Suprapubic skin (tissue), 4 donors: ENCODE measurements around the gene NACC2. TPM values are rescaled to one million over a fixed set of nuclear protein-coding genes. Genes with fewer than 3 reads are reported as not detected.

Source experiments
- DNase-seq, 2 donors: peaks; one replicate each; pipeline ENCODE4 v3.0.0-alpha.2; 2019; ENCODE audit warnings: low spot score in 2 of 2
- H3K27ac ChIP-seq: fragments of 200-600 bp; sonication (generic); one replicate; pipeline ENCODE4 v1.5.1; 2019
- H3K27me3 ChIP-seq: fragments of 200-600 bp; sonication (generic); one replicate; pipeline ENCODE4 v1.5.1; 2019
- H3K36me3 ChIP-seq: fragments of 200-600 bp; sonication (generic); one replicate; pipeline ENCODE4 v1.5.1; 2019
- H3K4me1 ChIP-seq: fragments of 200-600 bp; sonication (generic); one replicate; pipeline ENCODE4 v1.5.1; 2019
- H3K4me3 ChIP-seq: fragments of 200-600 bp; sonication (generic); one replicate; pipeline ENCODE4 v1.5.1; 2019; ENCODE audit warnings: mild to moderate bottlenecking
- H3K9me3 ChIP-seq: fragments of 200-600 bp; sonication (generic); one replicate; pipeline ENCODE4 v1.5.1; 2019
- EP300 ChIP-seq: sonication (generic); formaldehyde crosslinking; IDR thresholded peaks from one replicate; pipeline ENCODE4 v1.6.1; 2017; ENCODE audit warnings: antibody characterized with exemption
- POLR2A ChIP-seq, 2 donors: fragments of 450-650 bp; IDR thresholded peaks; one replicate each; pipeline ENCODE4 v1.6.1; 2017; ENCODE audit warnings: antibody characterized with exemption in 2 of 2, mild to moderate bottlenecking in 2 of 2, moderate library complexity in 2 of 2
- POLR2AphosphoS5 ChIP-seq, 3 donors: sonication (generic); formaldehyde crosslinking; IDR thresholded peaks; one replicate each; pipeline ENCODE4 v1.6.1; 2017; ENCODE audit warnings: antibody characterized with exemption in 3 of 3
- WGBS: methylation state at CpG from one replicate; pipeline ENCODE4 v1.1.5; 2018; 5-methylcytosine and 5-hydroxymethylcytosine counted together
- total RNA-seq, 4 donors: library from RNA; depleted of rRNA; stranded (reverse); fragments of >200 nt; gene quantifications; one replicate each; pipeline ENCODE4 v1.1.0, GENCODE V29; 2016
- TF ChIP-seq, protein P1 (sequence below), 2 donors: fragments of 200-600 bp in 1 of 2; fragments of 450-650 bp in 1 of 2; sonication (generic) in 1 of 2; IDR thresholded peaks; one replicate each; pipeline ENCODE4 v1.5.1; 2016 to 2019; ENCODE audit warnings: antibody characterized with exemption in 2 of 2, mild to moderate bottlenecking in 1 of 2, moderate library complexity in 1 of 2

NACC2 gene
- total RNA-seq, 4 donors from 2014 or later = 12.1 to 14.9 (median 13.7) TPM

DNA sequence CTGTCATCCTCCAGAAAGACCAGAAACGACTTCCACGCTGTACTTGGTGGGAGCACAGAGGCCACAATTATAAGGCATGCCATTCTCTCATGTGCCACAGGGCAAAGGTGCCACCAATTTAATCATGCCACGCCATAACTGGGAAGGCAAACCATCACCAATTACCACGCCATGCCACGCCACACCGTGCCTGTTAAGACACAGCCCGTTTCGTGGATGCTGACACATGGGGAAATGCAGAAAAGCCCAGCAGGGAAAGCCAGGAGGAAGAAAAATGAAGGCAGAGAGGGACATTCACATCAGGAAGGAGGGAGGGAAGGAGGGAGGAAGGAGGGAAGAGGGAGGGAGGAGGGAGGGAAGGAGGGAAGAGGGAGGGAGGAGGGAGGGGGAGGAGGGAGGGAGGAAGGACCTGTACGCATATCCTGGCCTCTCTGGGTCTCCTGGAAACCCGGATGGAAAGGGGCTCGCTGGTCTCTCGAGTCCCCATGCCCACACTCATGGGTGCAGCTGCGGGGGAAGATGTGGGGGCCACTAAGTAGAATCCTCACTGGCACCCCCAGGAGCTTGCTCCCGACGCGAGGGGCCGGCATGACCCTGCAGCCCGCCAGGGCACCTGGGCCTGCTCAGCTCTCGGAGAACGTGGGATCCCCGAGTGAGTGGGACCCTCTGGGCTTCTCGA, 72.2 kb downstream of the NACC2 start:
- no peak for DNase-seq
- H3K27ac ChIP-seq = no peak overlapping the region
- H3K9me3 ChIP-seq = no peaks in the 10 kb centered on the region
- WGBS = 93% methylated on average over 13 of the region's 22 CpGs
- H3K4me1 ChIP-seq = peaks cover 16% of the 10 kb centered on the region
- no peaks in the 10 kb centered on the region for H3K36me3 ChIP-seq
- H3K4me3 ChIP-seq = no peak overlapping the region
- no peaks in the 10 kb centered on the region for H3K27me3 ChIP-seq
- TF ChIP-seq POLR2A (IDR thresholded peaks at IDR 0.05) (no peak), POLR2AphosphoS5 (IDR thresholded peaks at IDR 0.05) (no peak), EP300 (no peak)
- TF ChIP-seq, protein P1, sequence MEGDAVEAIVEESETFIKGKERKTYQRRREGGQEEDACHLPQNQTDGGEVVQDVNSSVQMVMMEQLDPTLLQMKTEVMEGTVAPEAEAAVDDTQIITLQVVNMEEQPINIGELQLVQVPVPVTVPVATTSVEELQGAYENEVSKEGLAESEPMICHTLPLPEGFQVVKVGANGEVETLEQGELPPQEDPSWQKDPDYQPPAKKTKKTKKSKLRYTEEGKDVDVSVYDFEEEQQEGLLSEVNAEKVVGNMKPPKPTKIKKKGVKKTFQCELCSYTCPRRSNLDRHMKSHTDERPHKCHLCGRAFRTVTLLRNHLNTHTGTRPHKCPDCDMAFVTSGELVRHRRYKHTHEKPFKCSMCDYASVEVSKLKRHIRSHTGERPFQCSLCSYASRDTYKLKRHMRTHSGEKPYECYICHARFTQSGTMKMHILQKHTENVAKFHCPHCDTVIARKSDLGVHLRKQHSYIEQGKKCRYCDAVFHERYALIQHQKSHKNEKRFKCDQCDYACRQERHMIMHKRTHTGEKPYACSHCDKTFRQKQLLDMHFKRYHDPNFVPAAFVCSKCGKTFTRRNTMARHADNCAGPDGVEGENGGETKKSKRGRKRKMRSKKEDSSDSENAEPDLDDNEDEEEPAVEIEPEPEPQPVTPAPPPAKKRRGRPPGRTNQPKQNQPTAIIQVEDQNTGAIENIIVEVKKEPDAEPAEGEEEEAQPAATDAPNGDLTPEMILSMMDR (IDR thresholded peaks at IDR 0.05) = no peak

DNA sequence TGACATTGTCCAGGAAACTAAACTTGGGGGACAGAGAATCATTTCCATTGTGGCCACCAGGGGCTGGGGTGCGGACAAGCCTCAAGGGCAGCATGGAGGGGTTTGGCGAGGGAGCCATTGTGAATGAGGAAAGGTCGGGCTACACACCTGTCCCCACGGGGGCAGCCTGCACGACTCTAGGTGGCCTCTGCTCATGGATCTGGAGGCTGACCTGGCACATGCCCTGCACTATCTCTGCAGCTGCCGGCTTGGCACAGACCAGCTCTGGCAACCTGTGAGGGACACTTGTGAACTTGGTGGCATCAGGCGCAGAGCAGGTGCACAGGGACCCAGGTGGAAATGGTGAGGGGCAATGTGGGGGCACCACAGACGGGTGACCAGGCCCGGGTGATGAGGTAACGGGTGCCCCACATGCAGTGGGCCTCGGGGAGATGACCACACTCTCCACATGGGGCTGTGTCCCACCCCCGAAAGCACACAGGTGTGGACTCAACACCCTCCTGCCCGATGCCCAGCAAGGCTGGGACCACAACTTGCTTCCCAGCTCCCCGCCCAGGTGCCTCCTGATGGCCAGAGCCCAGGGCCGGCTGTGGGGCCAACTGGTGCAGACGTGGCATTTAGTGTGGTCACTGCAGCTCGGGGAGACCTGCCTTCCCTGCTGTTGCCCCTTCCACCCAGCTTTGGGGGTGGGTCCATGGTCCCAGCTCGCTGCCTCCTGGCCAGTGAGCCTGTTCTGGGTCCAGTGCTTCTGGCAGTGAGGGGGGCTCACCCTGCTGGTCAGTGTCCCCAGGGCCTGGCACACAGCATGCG, 73.0 kb downstream of the NACC2 start:
- H3K4me1 ChIP-seq = peaks cover 16% of the 10 kb centered on the region
- 91% methylated on average over 10 of the region's 19 CpGs for WGBS
- peak; percentile 59 to 72 for DNase-seq
- no peak overlapping the region for H3K4me3 ChIP-seq
- H3K27ac ChIP-seq = no peak overlapping the region
- H3K27me3 ChIP-seq = no peaks in the 10 kb centered on the region
- H3K9me3 ChIP-seq = no peaks in the 10 kb centered on the region
- TF ChIP-seq POLR2A (IDR thresholded peaks at IDR 0.05) = no peak
- H3K36me3 ChIP-seq = no peaks in the 10 kb centered on the region

DNA sequence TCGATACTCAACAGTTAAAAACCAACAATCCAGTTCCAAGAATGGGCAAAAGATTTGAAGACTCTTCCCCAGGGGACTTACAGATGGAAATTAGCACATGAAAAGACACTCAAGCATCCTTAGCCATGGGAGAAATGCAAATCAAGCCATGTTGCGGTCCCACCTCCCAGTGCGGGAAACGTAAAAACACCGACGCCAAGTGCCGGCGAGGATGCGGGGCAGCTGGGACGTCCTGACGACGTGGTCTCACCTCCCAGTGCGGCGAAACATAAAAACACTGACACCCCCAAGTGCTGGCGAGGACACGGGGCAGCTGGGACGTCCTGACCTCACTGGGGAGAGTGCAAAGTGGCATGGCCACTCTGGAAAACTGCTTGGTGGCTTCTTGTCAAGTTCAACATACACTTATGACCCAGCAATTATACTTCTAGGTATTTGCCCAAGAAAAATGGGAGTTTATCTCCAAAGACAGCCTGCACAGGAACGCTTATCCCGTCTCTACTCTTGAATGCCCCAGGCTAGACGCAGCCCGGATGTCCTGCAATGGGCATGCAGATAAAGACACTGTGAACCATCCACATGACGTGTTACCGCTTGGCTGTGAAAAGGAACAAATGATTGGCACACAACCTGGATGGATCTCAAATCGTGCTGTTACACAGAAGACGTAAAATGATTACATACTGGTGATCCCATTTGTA, 73.8 kb downstream of the NACC2 start:
- Histone ChIP-seq H3K9me3 (no peaks in the 10 kb centered on the region), H3K27ac (no peak overlapping the region), H3K4me1 (peaks cover 16% of the 10 kb centered on the region), H3K27me3 (no peaks in the 10 kb centered on the region), H3K4me3 (no peak overlapping the region), H3K36me3 (no peaks in the 10 kb centered on the region)
- TF ChIP-seq, protein P1 (IDR thresholded peaks at IDR 0.05) = no peak
- no peak for TF ChIP-seq POLR2AphosphoS5 (IDR thresholded peaks at IDR 0.05)
- no peak for TF ChIP-seq POLR2A (IDR thresholded peaks at IDR 0.05)
- TF ChIP-seq EP300 = no peak
- DNase-seq = no peak
- WGBS = 87% methylated on average over 25 of the region's 25 CpGs

DNA sequence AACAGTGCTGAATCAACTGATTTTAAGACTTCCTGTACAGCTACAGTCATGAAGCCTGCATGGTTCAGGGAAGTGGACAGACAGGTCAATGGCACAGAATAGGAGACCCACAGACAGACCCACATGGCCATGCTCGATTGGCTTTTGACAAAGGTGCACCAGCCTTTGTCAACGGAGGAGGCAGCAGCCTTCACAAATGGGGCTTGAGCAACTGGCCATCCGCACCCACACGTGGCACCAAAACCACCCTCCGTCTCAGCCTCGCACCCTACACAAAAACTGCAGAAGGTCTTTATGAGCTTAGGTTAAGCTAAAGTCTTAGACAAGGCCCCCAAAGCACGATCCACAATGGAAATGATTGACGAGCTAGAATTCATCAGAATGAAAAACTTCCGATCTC, 74.4 kb downstream of the NACC2 start:
- no peak overlapping the region for H3K4me3 ChIP-seq
- H3K9me3 ChIP-seq = no peaks in the 10 kb centered on the region
- H3K27ac ChIP-seq = no peak overlapping the region
- H3K27me3 ChIP-seq = no peaks in the 10 kb centered on the region
- H3K4me1 ChIP-seq = peaks cover 16% of the 10 kb centered on the region
- 89% methylated on average over 8 of the region's 9 CpGs for WGBS
- TF ChIP-seq, protein P1 (IDR thresholded peaks at IDR 0.05) = no peak
- TF ChIP-seq EP300 (no peak), POLR2A (IDR thresholded peaks at IDR 0.05) (no peak), POLR2AphosphoS5 (IDR thresholded peaks at IDR 0.05) (no peak)
- DNase-seq = no peak
- H3K36me3 ChIP-seq = no peaks in the 10 kb centered on the region

DNA sequence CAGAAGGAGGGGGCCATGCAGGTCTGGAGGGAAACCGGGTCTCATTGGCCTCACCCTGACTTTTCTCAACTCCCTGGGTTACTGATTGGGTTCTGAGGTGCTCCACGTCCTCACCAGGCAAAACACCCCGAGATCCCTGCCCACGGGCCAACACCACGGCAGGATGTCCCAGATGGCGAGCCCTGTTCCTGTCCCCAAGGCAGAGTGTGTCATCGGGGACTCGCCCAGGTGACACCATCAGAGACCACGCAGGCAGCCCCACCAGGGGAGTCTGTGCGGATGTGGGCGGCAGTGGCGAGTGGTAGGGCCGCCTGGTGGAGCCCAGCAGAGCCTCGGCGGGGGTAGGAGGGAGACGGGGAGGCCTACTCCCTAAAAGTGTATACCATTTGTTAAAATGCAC, 74.9 kb downstream of the NACC2 start:
- TF ChIP-seq POLR2AphosphoS5 (IDR thresholded peaks at IDR 0.05) (no peak), EP300 (no peak), POLR2A (IDR thresholded peaks at IDR 0.05) (no peak)
- TF ChIP-seq, protein P1 (IDR thresholded peaks at IDR 0.05) = no peak
- H3K27me3 ChIP-seq = no peaks in the 10 kb centered on the region
- 91% methylated on average over 16 of the region's 16 CpGs for whole genome bisulfite sequencing

More for the DNA sequence above, 74.9 kb downstream of the NACC2 start:
- Histone ChIP-seq H3K36me3 (peaks cover 3% of the 10 kb centered on the region), H3K4me1 (peaks cover 16% of the 10 kb centered on the region), H3K27ac (no peak overlapping the region), H3K9me3 (no peaks in the 10 kb centered on the region), H3K4me3 (no peak overlapping the region)
- DNase-seq = no peak
